ENCODE measurements around the gene DHCR7.

- TF ChIP-seq CTCF (IDR thresholded peaks at IDR 0.05) (no peak), POLR2A (IDR thresholded peaks at IDR 0.05) (no peak)
Observed at GRCh38 chr11:71474771-71475483, 26.7 kb upstream of the DHCR7 start.
